Esophagus (tissue), 2 donors: ENCODE data around the gene CCDC116. TPM values are rescaled to one million over a fixed set of nuclear protein-coding genes. Genes with fewer than 3 reads are reported as not detected.

Experiments
- H3K27ac ChIP-seq, 2 donors: one replicate each; pipeline ENCODE4 v1.5.1; 2013; ENCODE audit warnings: low read depth in 2 of 2, mild to moderate bottlenecking in 2 of 2, inconsistent platforms in 1 of 2, low read length in 1 of 2, moderate library complexity in 1 of 2
- H3K27me3 ChIP-seq, 2 donors: one replicate each; pipeline ENCODE4 v1.6.1; 2013; ENCODE audit warnings: low read length in 2 of 2, control low read depth in 1 of 2, mild to moderate bottlenecking in 1 of 2; ENCODE audit not compliant: insufficient read depth in 2 of 2, control insufficient read depth in 1 of 2
- H3K36me3 ChIP-seq, 2 donors: one replicate each; pipeline ENCODE4 v1.6.1; 2013; ENCODE audit warnings: low read length in 1 of 2; ENCODE audit not compliant: control insufficient read depth in 2 of 2, insufficient read depth in 2 of 2
- H3K4me1 ChIP-seq, 2 donors: one replicate each; pipeline ENCODE4 v1.6.1; 2013; ENCODE audit warnings: low read length in 1 of 2; ENCODE audit not compliant: control insufficient read depth in 2 of 2, insufficient read depth in 2 of 2
- H3K4me3 ChIP-seq, 2 donors: one replicate each; pipeline ENCODE4 v1.5.1; 2013; ENCODE audit warnings: low read length in 2 of 2, mild to moderate bottlenecking in 2 of 2, low read depth in 1 of 2, moderate library complexity in 1 of 2
- H3K9me3 ChIP-seq, 2 donors: one replicate each; pipeline ENCODE4 v1.6.1; 2013; ENCODE audit warnings: mild to moderate bottlenecking in 2 of 2, low read depth in 1 of 2, low read length in 1 of 2, moderate library complexity in 1 of 2; ENCODE audit not compliant: control insufficient read depth in 2 of 2, insufficient read depth in 1 of 2
- WGBS, 2 donors: extraction: QIAGEN DNeasy Blood & Tissue Kit; methylation state at CpG; one replicate each; pipeline ENCODE4 v1.1.7; 2013; 5-methylcytosine and 5-hydroxymethylcytosine counted together
- polyA plus RNA-seq, 2 donors: library from polyadenylated mRNA; stranded (reverse); fragments of 200-250 nt; gene quantifications; one replicate each; pipeline ENCODE4 v1.2.3, GENCODE V29; 2013
- donor health status: healthy with polysubstance abuse.
- donor health status: Bipolar disorder and iron deficiency.

The CCDC116 gene
- polyA plus RNA-seq, 2 donors = 0.25 to 0.61 TPM

GRCh38 chr22:21622919-21623647 lies 9.5 kb upstream of the CCDC116 start:
- Histone ChIP-seq H3K9me3 (no peaks in the 10 kb centered on the region), H3K4me1 (peaks cover 4 to 16% of the 10 kb centered on the region in 2 donors), H3K27me3 (no peaks in the 10 kb centered on the region), H3K27ac (peak overlapping the region; percentile 19 to 29), H3K4me3 (no peak overlapping the region), H3K36me3 (peaks cover 0 to 21% of the 10 kb centered on the region in 2 donors)
- 61 to 78% methylated on average over 23 of the region's 23 CpGs for WGBS, 2 donors

GRCh38 chr22:21623648-21623970 lies 9.0 kb upstream of the CCDC116 start:
- Histone ChIP-seq H3K36me3 (peaks cover 0 to 24% of the 10 kb centered on the region in 2 donors), H3K27ac (peak overlapping the region; percentile 19 to 29), H3K9me3 (no peaks in the 10 kb centered on the region), H3K27me3 (no peaks in the 10 kb centered on the region), H3K4me1 (peaks cover 4 to 21% of the 10 kb centered on the region in 2 donors), H3K4me3 (no peak overlapping the region)
- WGBS, 2 donors = 53 to 80% methylated on average over 7 of the region's 7 CpGs

GRCh38 chr22:21624120-21624879 lies 8.3 kb upstream of the CCDC116 start:
- Histone ChIP-seq H3K9me3 (no peaks in the 10 kb centered on the region), H3K27me3 (no peaks in the 10 kb centered on the region), H3K4me3 (no peak overlapping the region), H3K27ac (peak overlapping the region; percentile 19 to 29), H3K36me3 (peaks cover 0 to 22% of the 10 kb centered on the region in 2 donors), H3K4me1 (peaks cover 8 to 27% of the 10 kb centered on the region in 2 donors)
- 54 to 56% methylated on average over 8 of the region's 8 CpGs for WGBS, 2 donors

GRCh38 chr22:21624880-21625791 lies 7.4 kb upstream of the CCDC116 start:
- no peaks in the 10 kb centered on the region for H3K27me3 ChIP-seq
- H3K4me3 ChIP-seq = no peak overlapping the region
- H3K4me1 ChIP-seq = peaks cover 8 to 27% of the 10 kb centered on the region in 2 donors
- 80 to 81% methylated on average over 12 of the region's 12 CpGs for WGBS, 2 donors
- H3K9me3 ChIP-seq = no peaks in the 10 kb centered on the region
- H3K36me3 ChIP-seq = peaks cover 0 to 21% of the 10 kb centered on the region in 2 donors
- H3K27ac ChIP-seq = peak overlapping the region in 1 of 2 donors; percentile 6

- Histone ChIP-seq H3K4me1 (peaks cover 8 to 27% of the 10 kb centered on the region in 2 donors), H3K36me3 (peaks cover 0 to 16% of the 10 kb centered on the region in 2 donors), H3K9me3 (no peaks in the 10 kb centered on the region), H3K27ac (no peak overlapping the region), H3K4me3 (no peak overlapping the region), H3K27me3 (no peaks in the 10 kb centered on the region)
- 66 to 72% methylated on average over 4 of the region's 4 CpGs for WGBS, 2 donors
Observed at GRCh38 chr22:21626073-21626734, 6.4 kb upstream of the CCDC116 start.

- H3K4me1 ChIP-seq = peaks cover 8 to 27% of the 10 kb centered on the region in 2 donors
- WGBS, 2 donors = 79 to 84% methylated on average over 11 of the region's 11 CpGs
- peaks cover 0 to 16% of the 10 kb centered on the region in 2 donors for H3K36me3 ChIP-seq
Observed at GRCh38 chr22:21626735-21627469, 5.7 kb upstream of the CCDC116 start.

GRCh38 chr22:21628386-21629254 lies 3.9 kb upstream of the CCDC116 start:
- 66 to 80% methylated on average over 47 to 74 of the region's 74 CpGs for WGBS, 2 donors
- Histone ChIP-seq H3K4me3 (peak overlapping the region; percentile 77 to 98), H3K36me3 (peaks cover 0 to 6% of the 10 kb centered on the region in 2 donors), H3K27ac (peak overlapping the region; percentile 50 to 72), H3K4me1 (peaks cover 7 to 22% of the 10 kb centered on the region in 2 donors), H3K9me3 (no peaks in the 10 kb centered on the region), H3K27me3 (no peaks in the 10 kb centered on the region)

More at GRCh38 chr22:21626735-21627469, 5.7 kb upstream of the CCDC116 start:
- Histone ChIP-seq H3K27ac (no peak overlapping the region), H3K27me3 (no peaks in the 10 kb centered on the region), H3K9me3 (no peaks in the 10 kb centered on the region), H3K4me3 (no peak overlapping the region)
